Measurements from ENCODE around the gene MATN1.
"Not testable (repeated sequence)": the region's sequence is repeated elsewhere in the genome, so short reads cannot be mapped to it uniquely, and the experiment has no call there.

Gene MATN1

GRCh38 chr1:30693822-30694221 is 29.6 kb downstream of the MATN1 start:
- DNase-seq, result no peak

GRCh38 chr1:30693366-30693765 is 30.0 kb downstream of the MATN1 start:
- no peak for DNase-seq

GRCh38 chr1:30692948-30693301 is 30.5 kb downstream of the MATN1 start:
- DNase-seq, result no peak

GRCh38 chr1:30692201-30692947 is 31.0 kb downstream of the MATN1 start:
- no peak for DNase-seq

- no peak for DNase-seq
Observed at GRCh38 chr1:30691480-30691879, 31.9 kb downstream of the MATN1 start.

GRCh38 chr1:30689901-30690645 is 33.3 kb downstream of the MATN1 start:
- DNase-seq, result no peak

- DNase-seq, result no peak
Observed at GRCh38 chr1:30688920-30689794, 34.2 kb downstream of the MATN1 start.

GRCh38 chr1:30688516-30688915 is 34.9 kb downstream of the MATN1 start:
- not testable (repeated sequence) for DNase-seq

GRCh38 chr1:30687886-30688285 is 35.5 kb downstream of the MATN1 start:
- DNase-seq, result no peak

- no peak for DNase-seq
Observed at GRCh38 chr1:30686236-30686935, 37.0 kb downstream of the MATN1 start.

GRCh38 chr1:30685796-30686165 is 37.6 kb downstream of the MATN1 start:
- DNase-seq, result no peak

GRCh38 chr1:30684881-30685795 is 38.2 kb downstream of the MATN1 start:
- DNase-seq, result no peak

GRCh38 chr1:30684259-30684658 is 39.1 kb downstream of the MATN1 start:
- no peak for DNase-seq

- DNase-seq, result no peak
Observed at GRCh38 chr1:30683699-30684098, 39.7 kb downstream of the MATN1 start.

GRCh38 chr1:30682396-30683275 is 40.7 kb downstream of the MATN1 start:
- no peak for DNase-seq

- no peak for DNase-seq
Observed at GRCh38 chr1:30681782-30682181, 41.6 kb downstream of the MATN1 start.

- DNase-seq, result no peak
Observed at GRCh38 chr1:30680879-30681278, 42.5 kb downstream of the MATN1 start.

GRCh38 chr1:30680429-30680828 is 43.0 kb downstream of the MATN1 start:
- DNase-seq, result no peak

- DNase-seq, result no peak
Observed at GRCh38 chr1:30679976-30680305, 43.4 kb downstream of the MATN1 start.

- DNase-seq, result no peak
Observed at GRCh38 chr1:30679201-30679975, 44.0 kb downstream of the MATN1 start.
